C4-2B (cell line): ENCODE results near the gene SYS1.

Experiments
- CTCF ChIP-seq: fragments of 450-650 bp; conservative IDR thresholded peaks from 2 replicates; pipeline ENCODE4 v1.5.1; 2017; ENCODE audit warnings: mild to moderate bottlenecking
- ZFX ChIP-seq: fragments of 450-650 bp; IDR thresholded peaks from 2 replicates; pipeline ENCODE4 v1.6.1; 2017

GRCh38 chr20:45347936-45348778 lies 14.8 kb upstream of the SYS1 start, which contains the start of gene SDC4:
- TF ChIP-seq CTCF (no peak), ZFX (peak; percentile 20; the same call in 1 of the 2 replicates)
